Loucy (cell line): ENCODE results near the gene POLRMT.

Experiments used
- H2AFZ ChIP-seq: fragments of 200-600 bp; sonication (generic); 2 replicates; pipeline ENCODE4 v1.6.0; 2016; ENCODE audit warnings: antibody characterized with exemption, mild to moderate bottlenecking, low read length, moderate library complexity
- H3F3A ChIP-seq: fragments of 200-600 bp; 2 replicates; pipeline ENCODE4 v1.6.0; 2016; ENCODE audit warnings: antibody characterized with exemption, low read depth, mild to moderate bottlenecking
- H3K27me3 ChIP-seq: fragments of 200-600 bp; sonication (generic); 2 replicates; pipeline ENCODE4 v1.6.1; 2014; ENCODE audit warnings: low read length, mild to moderate bottlenecking; ENCODE audit not compliant: insufficient read depth, poor library complexity, severe bottlenecking
- H3K36me3 ChIP-seq: fragments of 200-600 bp; sonication (generic); 2 replicates; pipeline ENCODE4 v1.6.1; 2016; ENCODE audit warnings: low read length; ENCODE audit not compliant: insufficient read depth
- H3K4me1 ChIP-seq: fragments of 200-600 bp; sonication (generic); 2 replicates; pipeline ENCODE4 v1.5.1; 2014; ENCODE audit warnings: low read length, mild to moderate bottlenecking; ENCODE audit not compliant: insufficient read depth, poor library complexity, severe bottlenecking
- H3K4me2 ChIP-seq: fragments of 200-600 bp; sonication (generic); 2 replicates; pipeline ENCODE4 v1.6.0; 2014; ENCODE audit warnings: antibody characterized with exemption, low read length, low read depth, mild to moderate bottlenecking; ENCODE audit not compliant: poor library complexity, severe bottlenecking
- H3K4me3 ChIP-seq: fragments of 200-600 bp; sonication (generic); 2 replicates; pipeline ENCODE4 v1.5.1; 2014; ENCODE audit warnings: low read length, mild to moderate bottlenecking, mixed read lengths; ENCODE audit not compliant: poor library complexity, severe bottlenecking
- H3K79me2 ChIP-seq: fragments of 200-600 bp; sonication (generic); 2 replicates; pipeline ENCODE4 v1.6.1; 2014; ENCODE audit warnings: low read length; ENCODE audit not compliant: insufficient read depth
- H3K9ac ChIP-seq: fragments of 200-600 bp; sonication (generic); 2 replicates; pipeline ENCODE4 v1.6.0; 2014; ENCODE audit warnings: mild to moderate bottlenecking, low read depth, low read length, moderate library complexity; ENCODE audit not compliant: poor library complexity, severe bottlenecking
- H3K9me2 ChIP-seq: fragments of 200-600 bp; sonication (generic); replicated peaks from 2 replicates; pipeline ENCODE4 v1.6.1; 2016; ENCODE audit warnings: low read depth, low read length, mixed read lengths
- H3K9me3 ChIP-seq: fragments of 200-600 bp; sonication (generic); 2 replicates; pipeline ENCODE4 v1.6.1; 2014; ENCODE audit warnings: mild to moderate bottlenecking, antibody characterized with exemption, low read length, low read depth; ENCODE audit not compliant: insufficient read depth
- H4K20me1 ChIP-seq: fragments of 200-600 bp; sonication (generic); 2 replicates; pipeline ENCODE4 v1.6.0; 2014; ENCODE audit warnings: antibody characterized with exemption, low read length, mild to moderate bottlenecking; ENCODE audit not compliant: insufficient read depth, poor library complexity, severe bottlenecking
- CTCF ChIP-seq: fragments of 200-600 bp; sonication (generic); conservative IDR thresholded peaks from 2 replicates; pipeline ENCODE4 v1.5.1; 2014; ENCODE audit warnings: mild to moderate bottlenecking, antibody characterized with exemption, low read length
- EZH2phosphoT487 ChIP-seq: fragments of 200-600 bp; IDR thresholded peaks from 2 replicates; pipeline ENCODE4 v1.6.1; 2018; ENCODE audit warnings: antibody characterized with exemption, mild to moderate bottlenecking, moderate library complexity, borderline replicate concordance

Gene POLRMT

GRCh38 chr19:616062-616700, 17.2 kb downstream of the POLRMT start:
- Histone ChIP-seq H2AFZ (no peak overlapping the region), H3K79me2 (no peaks in the 10 kb centered on the region), H3K9ac (no peak overlapping the region), H3K27me3 (no peaks in the 10 kb centered on the region), H3F3A (no peaks in the 10 kb centered on the region), H3K4me3 (no peak overlapping the region), H3K9me2 (no peaks in the 10 kb centered on the region), H4K20me1 (no peaks in the 10 kb centered on the region), H3K9me3 (no peaks in the 10 kb centered on the region), H3K4me1 (no peaks in the 10 kb centered on the region), H3K4me2 (no peak overlapping the region), H3K36me3 (peaks cover 14% of the 10 kb centered on the region; the same call in 1 of the 2 replicates)
- TF ChIP-seq CTCF (no peak), EZH2phosphoT487 (no peak)

- H3K36me3 ChIP-seq: peaks cover 14% of the 10 kb centered on the region; the same call in 1 of the 2 replicates
Measured at GRCh38 chr19:615619-616018, 17.7 kb downstream of the POLRMT start.

GRCh38 chr19:613732-614567, 19.4 kb downstream of the POLRMT start:
- Histone ChIP-seq H4K20me1 (no peaks in the 10 kb centered on the region), H3K79me2 (no peaks in the 10 kb centered on the region), H3K9ac (no peak overlapping the region), H3K4me1 (no peaks in the 10 kb centered on the region), H3K27me3 (no peaks in the 10 kb centered on the region), H3K36me3 (peaks cover 4% of the 10 kb centered on the region; the same call in 1 of the 2 replicates), H3K9me3 (no peaks in the 10 kb centered on the region), H2AFZ (no peak overlapping the region), H3K9me2 (no peaks in the 10 kb centered on the region), H3K4me3 (no peak overlapping the region), H3F3A (no peaks in the 10 kb centered on the region), H3K4me2 (no peak overlapping the region)
- TF ChIP-seq CTCF (no peak), EZH2phosphoT487 (no peak)

More at GRCh38 chr19:615619-616018, 17.7 kb downstream of the POLRMT start:
- Histone ChIP-seq H3K9ac (no peak overlapping the region), H3K27me3 (no peaks in the 10 kb centered on the region), H3K79me2 (no peaks in the 10 kb centered on the region), H3K4me3 (no peak overlapping the region), H3K4me2 (no peak overlapping the region), H2AFZ (no peak overlapping the region), H3K9me3 (no peaks in the 10 kb centered on the region), H3K4me1 (no peaks in the 10 kb centered on the region), H3K9me2 (no peaks in the 10 kb centered on the region), H3F3A (no peaks in the 10 kb centered on the region), H4K20me1 (no peaks in the 10 kb centered on the region)
- TF ChIP-seq EZH2phosphoT487 (no peak), CTCF (no peak)
